BE2C (cell line): ENCODE data around the gene PPARA.

Experiments used
- DNase-seq: peaks from one replicate; pipeline ENCODE4 v3.0.0-alpha.2; 2020
- H3K27me3 ChIP-seq: fragments of 250-450 bp; sonication (Bioruptor Pico); 2 replicates; pipeline ENCODE4 v1.5.1; 2020; ENCODE audit warnings: mild to moderate bottlenecking
- H3K36me3 ChIP-seq: fragments of 250-450 bp; sonication (Bioruptor Pico); 2 replicates; pipeline ENCODE4 v1.5.1; 2020; ENCODE audit warnings: mild to moderate bottlenecking
- H3K4me1 ChIP-seq: fragments of 250-450 bp; sonication (Bioruptor Pico); 2 replicates; pipeline ENCODE4 v1.5.1; 2020
- H3K4me3 ChIP-seq: 2 replicates; pipeline ENCODE4 v1.5.1; 2011; ENCODE audit warnings: low read depth, low read length
- H3K9me3 ChIP-seq: fragments of 250-450 bp; sonication (Bioruptor Pico); 2 replicates; pipeline ENCODE4 v1.5.1; 2020
- TF ChIP-seq, protein P1 (sequence below): IDR thresholded peaks from 2 replicates; pipeline ENCODE4 v1.5.1; 2012; ENCODE audit warnings: mild to moderate bottlenecking, low read depth, low read length

The PPARA gene

DNA sequence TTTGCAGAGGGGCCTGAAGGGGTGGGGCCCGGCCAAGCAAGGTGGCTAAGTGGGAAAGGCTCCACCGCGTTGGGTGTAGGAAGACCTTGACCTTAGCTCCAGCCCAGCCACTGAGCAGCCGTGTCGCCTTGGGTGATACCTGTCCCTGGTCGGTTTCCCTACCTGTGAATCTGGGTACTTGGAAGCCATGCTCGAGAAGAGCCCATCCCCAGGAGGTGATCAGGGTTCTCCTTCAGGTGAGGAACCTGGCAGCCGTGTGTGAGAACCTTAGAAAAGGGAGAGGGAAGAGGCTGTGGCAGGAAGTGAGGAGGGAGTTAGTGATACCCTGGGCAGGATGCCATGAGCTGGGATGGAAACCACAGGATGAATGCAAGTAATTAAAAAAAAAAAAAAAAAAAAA lies 21.6 kb downstream of the PPARA start:
- no peaks in the 10 kb centered on the region for H3K4me1 ChIP-seq
- H3K27me3 ChIP-seq, result no peaks in the 10 kb centered on the region
- H3K36me3 ChIP-seq, result no peaks in the 10 kb centered on the region
- H3K4me3 ChIP-seq, result no peak overlapping the region
- TF ChIP-seq, protein P1, sequence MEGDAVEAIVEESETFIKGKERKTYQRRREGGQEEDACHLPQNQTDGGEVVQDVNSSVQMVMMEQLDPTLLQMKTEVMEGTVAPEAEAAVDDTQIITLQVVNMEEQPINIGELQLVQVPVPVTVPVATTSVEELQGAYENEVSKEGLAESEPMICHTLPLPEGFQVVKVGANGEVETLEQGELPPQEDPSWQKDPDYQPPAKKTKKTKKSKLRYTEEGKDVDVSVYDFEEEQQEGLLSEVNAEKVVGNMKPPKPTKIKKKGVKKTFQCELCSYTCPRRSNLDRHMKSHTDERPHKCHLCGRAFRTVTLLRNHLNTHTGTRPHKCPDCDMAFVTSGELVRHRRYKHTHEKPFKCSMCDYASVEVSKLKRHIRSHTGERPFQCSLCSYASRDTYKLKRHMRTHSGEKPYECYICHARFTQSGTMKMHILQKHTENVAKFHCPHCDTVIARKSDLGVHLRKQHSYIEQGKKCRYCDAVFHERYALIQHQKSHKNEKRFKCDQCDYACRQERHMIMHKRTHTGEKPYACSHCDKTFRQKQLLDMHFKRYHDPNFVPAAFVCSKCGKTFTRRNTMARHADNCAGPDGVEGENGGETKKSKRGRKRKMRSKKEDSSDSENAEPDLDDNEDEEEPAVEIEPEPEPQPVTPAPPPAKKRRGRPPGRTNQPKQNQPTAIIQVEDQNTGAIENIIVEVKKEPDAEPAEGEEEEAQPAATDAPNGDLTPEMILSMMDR, result no peak
- no peaks in the 10 kb centered on the region for H3K9me3 ChIP-seq
- DNase-seq, result no peak

DNA sequence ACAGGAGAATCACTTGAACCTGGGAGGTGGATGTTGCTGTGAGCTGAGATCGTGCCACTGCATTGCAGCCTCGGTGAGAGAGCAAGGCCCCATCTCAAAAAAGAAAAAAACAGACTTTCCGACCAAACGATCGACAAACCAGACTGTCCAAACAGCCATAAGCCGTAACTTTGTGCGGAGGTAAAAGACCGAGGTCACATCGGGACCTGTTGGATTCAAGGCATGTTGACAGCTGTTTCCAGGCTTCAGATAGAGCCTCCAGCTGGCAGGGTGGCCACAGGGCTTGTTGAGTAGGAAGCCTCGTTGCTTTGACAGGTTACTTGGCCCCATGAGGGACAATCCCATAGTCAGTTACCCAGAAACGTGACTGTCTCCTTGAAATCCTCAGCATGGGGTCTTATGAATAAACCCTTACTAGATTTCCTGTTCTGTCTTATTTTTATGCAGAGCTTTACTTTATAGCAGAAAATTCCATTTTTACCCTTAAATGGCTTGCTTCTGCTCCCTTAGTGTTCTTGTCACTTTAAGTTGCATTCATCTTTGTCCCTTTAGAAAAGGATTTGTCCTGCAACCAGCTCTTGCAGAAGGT lies 22.3 kb downstream of the PPARA start:
- Histone ChIP-seq H3K4me1 (no peaks in the 10 kb centered on the region), H3K4me3 (no peak overlapping the region), H3K36me3 (no peaks in the 10 kb centered on the region), H3K9me3 (no peaks in the 10 kb centered on the region), H3K27me3 (no peaks in the 10 kb centered on the region)
- no peak for DNase-seq
- TF ChIP-seq, protein P1, result no peak

DNA sequence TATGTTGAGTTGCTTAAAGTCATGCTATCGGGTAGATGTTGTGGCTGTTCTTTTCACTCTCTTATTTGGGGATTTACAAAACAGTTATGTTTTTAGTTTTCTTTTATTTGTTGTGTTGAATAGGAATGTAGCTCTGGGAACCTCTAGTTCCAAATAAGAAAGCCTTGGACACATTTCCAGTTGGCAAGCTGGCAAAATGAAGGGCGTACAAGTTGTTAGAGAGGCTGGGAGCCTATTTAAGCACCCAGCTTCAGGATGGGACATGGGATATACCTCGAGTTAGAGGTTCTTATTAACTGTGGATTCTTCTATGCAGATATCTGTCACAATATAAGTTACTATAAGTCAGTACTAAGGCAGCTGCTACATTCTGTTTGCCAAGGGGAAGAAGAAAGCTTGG lies 22.8 kb downstream of the PPARA start:
- Histone ChIP-seq H3K9me3 (no peaks in the 10 kb centered on the region), H3K4me1 (no peaks in the 10 kb centered on the region), H3K27me3 (no peaks in the 10 kb centered on the region), H3K36me3 (no peaks in the 10 kb centered on the region), H3K4me3 (no peak overlapping the region)
- TF ChIP-seq, protein P1, result no peak
- no peak for DNase-seq

DNA sequence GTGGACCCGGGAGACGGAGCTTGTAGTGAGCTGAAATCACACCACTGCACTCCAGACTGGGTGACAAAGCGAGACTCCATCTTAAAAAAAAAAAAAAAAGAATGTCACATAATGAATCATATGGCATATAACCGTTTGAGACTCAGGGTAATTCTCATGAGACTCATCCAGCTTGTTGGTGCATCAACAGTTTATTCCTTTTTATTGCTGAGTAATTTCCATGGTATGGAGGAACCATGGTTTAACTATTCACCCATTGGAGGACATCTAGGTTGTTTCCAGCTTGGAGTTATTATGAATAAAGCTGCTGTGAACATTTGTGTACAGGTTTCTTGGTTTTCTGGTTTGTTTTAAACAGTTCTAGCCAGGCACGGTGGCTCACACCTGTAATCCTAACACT lies 25.3 kb downstream of the PPARA start:
- TF ChIP-seq, protein P1, result no peak
- Histone ChIP-seq H3K4me3 (no peak overlapping the region), H3K4me1 (no peaks in the 10 kb centered on the region), H3K9me3 (peaks cover 3% of the 10 kb centered on the region), H3K27me3 (no peaks in the 10 kb centered on the region), H3K36me3 (no peaks in the 10 kb centered on the region)
- DNase-seq, result no peak

DNA sequence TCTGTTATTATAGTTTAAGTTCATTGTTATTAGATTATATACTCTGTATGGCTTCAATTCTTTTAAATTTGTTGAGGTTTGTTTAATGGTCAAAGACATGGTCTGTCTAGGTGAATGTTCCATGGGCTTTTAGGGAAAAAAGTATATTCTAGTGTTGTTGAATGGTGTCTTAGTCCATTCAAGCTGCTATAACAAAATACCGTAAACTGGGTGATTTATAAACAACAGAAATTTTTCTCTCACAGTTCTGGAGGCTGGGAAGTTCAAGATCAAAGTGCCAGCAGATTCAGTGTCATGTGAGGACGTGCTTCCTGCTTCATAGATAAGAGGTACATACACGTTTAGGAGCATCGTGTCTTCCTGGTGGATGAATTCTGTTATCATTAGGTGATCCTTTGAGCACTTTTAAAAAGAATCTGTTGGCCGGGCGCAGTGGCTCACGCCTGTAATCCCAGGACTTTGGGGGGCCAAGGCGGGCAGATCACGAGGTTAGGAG lies 26.2 kb downstream of the PPARA start:
- H3K27me3 ChIP-seq, result no peaks in the 10 kb centered on the region
- DNase-seq, result no peak
- H3K4me3 ChIP-seq, result no peak overlapping the region
- H3K4me1 ChIP-seq, result no peaks in the 10 kb centered on the region
- TF ChIP-seq, protein P1, result no peak
- no peaks in the 10 kb centered on the region for H3K36me3 ChIP-seq
- peaks cover 9% of the 10 kb centered on the region for H3K9me3 ChIP-seq

DNA sequence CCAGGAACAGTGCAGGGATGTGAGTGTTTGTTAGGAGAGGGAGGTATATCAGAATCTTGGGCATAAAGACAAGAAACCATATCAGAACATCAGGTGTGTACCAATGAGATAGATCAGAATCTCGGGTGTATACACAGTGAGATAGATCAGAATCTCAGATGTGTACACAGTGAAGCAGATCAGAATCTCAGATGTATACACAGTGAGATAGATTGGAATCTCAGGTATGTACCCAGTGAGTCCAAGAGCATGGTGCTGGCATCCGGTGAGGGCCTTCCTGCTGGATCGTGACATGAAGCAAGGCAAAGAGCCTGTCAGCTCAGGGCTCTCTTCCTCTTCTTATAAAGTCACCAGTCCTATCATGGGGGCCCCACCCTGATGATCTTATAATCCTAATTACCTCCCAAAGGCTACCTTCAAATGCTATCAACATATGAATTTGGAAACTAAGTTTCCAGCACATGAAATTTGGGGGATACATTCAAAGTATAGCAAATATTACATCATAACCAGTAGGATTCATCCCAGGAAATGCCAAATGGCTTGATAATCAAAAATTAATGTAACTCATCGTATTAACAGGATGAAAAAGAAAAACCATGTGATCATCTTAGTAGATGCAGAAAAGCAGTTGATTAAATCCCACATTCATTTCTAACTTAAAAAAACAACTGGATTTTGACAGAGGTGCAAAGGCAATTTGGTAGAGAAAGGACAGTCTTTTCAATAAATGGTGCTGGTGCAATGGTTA lies 28.6 kb downstream of the PPARA start:
- no peaks in the 10 kb centered on the region for H3K4me1 ChIP-seq
- H3K9me3 ChIP-seq, result peaks cover 9% of the 10 kb centered on the region
- DNase-seq, result no peak
- H3K36me3 ChIP-seq, result no peaks in the 10 kb centered on the region
- no peaks in the 10 kb centered on the region for H3K27me3 ChIP-seq
- no peak overlapping the region for H3K4me3 ChIP-seq
- TF ChIP-seq, protein P1, result no peak
